Left lobe of liver (tissue), 1 donor: ENCODE data around the gene UTY. TPM values are rescaled to one million over a fixed set of nuclear protein-coding genes. Genes with fewer than 3 reads are reported as not detected.

Experiments used
- total RNA-seq: library from RNA; stranded (reverse); gene quantifications from one replicate; pipeline ENCODE4 v1.2.1, GENCODE V29; 2021
- donor health status: DM: no; HTN: yes; CAD: no.

The UTY gene
- total RNA-seq, 1 donor from 2014 or later: 10.3 TPM

Other genes with a start within 250 kb of the UTY start
- 0.48 TPM for gene TMSB4Y, start 223.9 kb upstream of the UTY start, total RNA-seq